Naive B cell (primary cell): ENCODE data around the gene NSG2. TPM values are rescaled to one million over a fixed set of nuclear protein-coding genes. Genes with fewer than 3 reads are reported as not detected.

Source experiments
- ATAC-seq, 2 donors: fragments of 150-1000 bp; cut with Tn5 transposase; 2 replicates each; pipeline ENCODE4 v1.10.0; 2021; ENCODE audit warnings: low read depth in 2 of 2, mild to moderate bottlenecking in 2 of 2, moderate library complexity in 2 of 2
- DNase-seq: peaks from one replicate; pipeline ENCODE4 v3.0.0; 2022
- H3K27ac Mint-ChIP-seq, 6 donors: one replicate each; pipeline ENCODE4 v1.8.0; 2020 to 2022; ENCODE audit warnings: mild to moderate bottlenecking in 6 of 6, mixed read lengths in 6 of 6, moderate library complexity in 5 of 6, inconsistent platforms in 2 of 6
- H3K27me3 Mint-ChIP-seq, 3 donors: one replicate each; pipeline ENCODE4 v1.8.0; 2021 to 2022; ENCODE audit warnings: mixed read lengths in 3 of 3, mild to moderate bottlenecking in 1 of 3
- H3K36me3 Mint-ChIP-seq, 2 donors: one replicate each; pipeline ENCODE4 v1.8.0; 2020 to 2022; ENCODE audit warnings: mixed read lengths in 2 of 2, inconsistent platforms in 1 of 2, mild to moderate bottlenecking in 1 of 2
- H3K4me1 Mint-ChIP-seq, 3 donors: one replicate each; pipeline ENCODE4 v1.8.0; 2020 to 2022; ENCODE audit warnings: mixed read lengths in 3 of 3, inconsistent platforms in 1 of 3, mild to moderate bottlenecking in 1 of 3, moderate library complexity in 1 of 3
- H3K4me3 Mint-ChIP-seq, 8 donors: one replicate each; pipeline ENCODE4 v1.8.0; 2020 to 2022; ENCODE audit warnings: mild to moderate bottlenecking in 8 of 8, mixed read lengths in 8 of 8, moderate library complexity in 8 of 8, inconsistent platforms in 2 of 8
- H3K9me3 Mint-ChIP-seq, 7 donors: one replicate each; pipeline ENCODE4 v1.8.0; 2020 to 2022; ENCODE audit warnings: mixed read lengths in 7 of 7, mild to moderate bottlenecking in 5 of 7, inconsistent platforms in 2 of 7, moderate library complexity in 1 of 7
- polyA plus RNA-seq, 6 donors: library from polyadenylated mRNA; unstranded; fragments of 300-500 nt; fragmentation: Illumina TruSeq; gene quantifications; one replicate each; pipeline ENCODE4 v1.2.3, GENCODE V29; 2021; ENCODE audit warnings: low read depth in 6 of 6

Gene NSG2
- polyA plus RNA-seq, 6 donors from 2014 or later = not detected

DNA sequence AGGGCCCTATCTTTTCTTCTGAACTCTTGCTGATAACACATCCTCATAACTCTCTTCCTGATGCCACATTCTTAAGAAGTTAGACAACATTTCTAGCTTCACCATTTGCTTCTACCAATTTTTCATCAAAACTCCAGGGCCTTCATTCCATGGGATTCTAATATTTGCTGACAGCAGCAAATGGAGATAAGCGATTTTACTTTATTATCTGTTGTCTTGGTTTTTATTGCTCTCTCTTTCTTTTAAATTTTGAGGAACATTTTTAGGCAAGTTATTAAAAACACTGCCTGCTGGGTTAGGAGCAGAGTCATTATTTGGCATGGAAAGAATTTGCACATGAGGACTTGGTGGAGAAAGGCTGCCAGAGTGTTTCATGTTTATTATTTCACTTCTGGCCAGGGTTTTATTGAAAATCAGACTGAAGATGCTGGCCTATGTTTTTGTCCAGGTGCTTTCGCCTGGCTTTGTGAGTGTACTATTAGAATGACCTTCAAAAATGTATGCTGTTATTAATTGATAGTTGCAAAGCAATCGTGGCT, 27.7 kb downstream of the NSG2 start:
- no peak for ATAC-seq
- H3K9me3 Mint-ChIP-seq = peaks cover 0 to 3% (median 0%) of the 10 kb centered on the region in 7 donors

DNA sequence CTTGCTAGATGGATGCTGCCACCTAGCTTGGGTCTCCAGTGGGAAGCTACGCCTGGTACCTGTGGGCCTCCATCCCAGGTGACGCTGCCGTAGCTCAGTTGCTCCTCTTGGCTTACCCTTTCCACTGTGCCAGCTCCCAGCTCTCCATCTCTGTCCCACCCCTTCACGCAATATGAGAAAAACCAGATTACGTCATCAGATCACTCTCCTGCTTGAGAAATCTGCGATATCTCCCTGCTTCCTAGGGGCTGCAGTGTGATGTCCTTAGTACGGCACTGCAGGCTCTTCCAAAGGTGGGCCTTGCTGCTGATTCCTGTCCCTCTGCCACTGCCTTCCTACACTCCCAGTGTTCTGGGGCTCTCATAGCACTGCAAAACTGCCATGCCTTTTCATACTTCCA, 28.9 kb downstream of the NSG2 start:
- no peak overlapping the region for H3K27ac Mint-ChIP-seq
- no peaks in the 10 kb centered on the region for H3K36me3 Mint-ChIP-seq
- no peaks in the 10 kb centered on the region for H3K4me1 Mint-ChIP-seq
- DNase-seq (no peak), ATAC-seq (no peak)
- H3K27me3 Mint-ChIP-seq = peaks cover 10 to 13% (median 12%) of the 10 kb centered on the region in 3 donors
- H3K9me3 Mint-ChIP-seq = peaks cover 0 to 3% (median 0%) of the 10 kb centered on the region in 7 donors
- no peak overlapping the region for H3K4me3 Mint-ChIP-seq

More for the DNA sequence above, 27.7 kb downstream of the NSG2 start:
- H3K4me3 Mint-ChIP-seq = no peak overlapping the region
- DNase-seq = no peak
- H3K36me3 Mint-ChIP-seq = no peaks in the 10 kb centered on the region
- H3K4me1 Mint-ChIP-seq = no peaks in the 10 kb centered on the region
- H3K27me3 Mint-ChIP-seq = peaks cover 10 to 11% (median 11%) of the 10 kb centered on the region in 3 donors
- no peak overlapping the region for H3K27ac Mint-ChIP-seq

DNA sequence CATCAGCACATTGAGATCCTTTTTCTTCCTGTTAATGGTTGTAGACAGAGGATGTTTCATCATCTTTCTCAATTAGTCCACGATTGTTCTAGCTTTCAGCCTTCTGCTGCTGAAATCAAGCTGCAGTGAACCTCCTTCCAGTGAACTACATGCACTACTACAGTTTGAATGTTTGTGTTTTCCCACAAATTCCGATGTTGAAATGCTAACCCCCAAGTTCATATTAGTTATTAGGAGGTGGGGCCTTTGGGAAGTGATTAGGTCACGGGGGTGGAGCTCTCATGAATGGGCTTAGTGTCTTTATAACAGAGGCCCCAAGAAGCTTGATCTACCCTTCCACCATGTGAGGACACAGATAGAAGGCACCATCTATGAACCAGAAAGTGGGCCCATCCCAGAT, 32.9 kb downstream of the NSG2 start:
- Mint-ChIP-seq H3K36me3 (no peaks in the 10 kb centered on the region), H3K27ac (no peak overlapping the region)

GRCh38 chr5:174082286-174082685, 36.8 kb downstream of the NSG2 start:
- Mint-ChIP-seq H3K9me3 (no peaks in the 10 kb centered on the region), H3K4me1 (no peaks in the 10 kb centered on the region), H3K27me3 (peaks cover 14 to 35% (median 24%) of the 10 kb centered on the region in 3 donors), H3K27ac (no peak overlapping the region), H3K36me3 (no peaks in the 10 kb centered on the region), H3K4me3 (no peak overlapping the region)
- ATAC-seq (no peak), DNase-seq (no peak)

More for the DNA sequence above, 32.9 kb downstream of the NSG2 start:
- Mint-ChIP-seq H3K4me3 (no peak overlapping the region), H3K9me3 (peaks cover 0 to 2% (median 0%) of the 10 kb centered on the region in 7 donors), H3K27me3 (peaks cover 6 to 24% (median 24%) of the 10 kb centered on the region in 3 donors), H3K4me1 (no peaks in the 10 kb centered on the region)
- no peak for DNase-seq
- ATAC-seq = no peak

- H3K27ac Mint-ChIP-seq = no peak overlapping the region
- DNase-seq (no peak), ATAC-seq (no peak)
- no peaks in the 10 kb centered on the region for H3K9me3 Mint-ChIP-seq
- peaks cover 15 to 35% (median 24%) of the 10 kb centered on the region in 3 donors for H3K27me3 Mint-ChIP-seq
- H3K4me3 Mint-ChIP-seq = no peak overlapping the region
- no peaks in the 10 kb centered on the region for H3K36me3 Mint-ChIP-seq
- no peaks in the 10 kb centered on the region for H3K4me1 Mint-ChIP-seq
Measured at GRCh38 chr5:174083056-174083827, 37.7 kb downstream of the NSG2 start.

- DNase-seq (no peak), ATAC-seq (no peak)
- Mint-ChIP-seq H3K4me1 (no peaks in the 10 kb centered on the region), H3K27me3 (peaks cover 22 to 38% (median 30%) of the 10 kb centered on the region in 3 donors), H3K9me3 (peaks cover 0 to 2% (median 0%) of the 10 kb centered on the region in 7 donors), H3K36me3 (no peaks in the 10 kb centered on the region), H3K27ac (no peak overlapping the region), H3K4me3 (no peak overlapping the region)
Measured at GRCh38 chr5:174084691-174085154, 39.2 kb downstream of the NSG2 start.

GRCh38 chr5:174086751-174087150, 41.2 kb downstream of the NSG2 start:
- Mint-ChIP-seq H3K4me1 (no peaks in the 10 kb centered on the region), H3K27ac (no peak overlapping the region), H3K36me3 (no peaks in the 10 kb centered on the region), H3K27me3 (peaks cover 22 to 52% (median 37%) of the 10 kb centered on the region in 3 donors), H3K4me3 (no peak overlapping the region), H3K9me3 (peaks cover 0 to 2% (median 0%) of the 10 kb centered on the region in 7 donors)
- no peak for ATAC-seq
- DNase-seq = no peak

GRCh38 chr5:174087783-174088182, 42.3 kb downstream of the NSG2 start:
- ATAC-seq (no peak), DNase-seq (no peak)
- Mint-ChIP-seq H3K4me1 (no peaks in the 10 kb centered on the region), H3K27me3 (peaks cover 18 to 53% (median 38%) of the 10 kb centered on the region in 3 donors), H3K36me3 (no peaks in the 10 kb centered on the region), H3K9me3 (peaks cover 0 to 2% (median 0%) of the 10 kb centered on the region in 7 donors), H3K4me3 (no peak overlapping the region), H3K27ac (no peak overlapping the region)

DNA sequence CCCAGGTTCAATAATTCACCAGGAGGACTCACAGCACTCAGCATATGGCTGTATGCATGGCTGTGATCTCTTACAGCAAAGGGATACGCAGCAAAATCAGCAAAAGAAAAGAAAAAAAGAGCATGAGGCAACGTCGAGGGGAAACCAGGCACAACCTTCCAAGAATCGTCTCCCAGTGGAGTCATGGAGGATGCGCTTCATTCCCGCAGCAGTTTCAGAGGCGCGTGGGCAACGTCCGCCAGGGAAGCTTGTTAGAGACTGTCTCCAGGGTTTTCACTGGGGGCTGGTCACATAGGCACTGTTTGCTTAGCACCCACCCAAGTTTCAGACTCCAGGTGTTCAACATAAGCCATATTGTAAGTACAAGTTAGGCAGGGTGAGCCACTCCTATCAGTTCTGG, 44.6 kb downstream of the NSG2 start:
- Mint-ChIP-seq H3K27ac (no peak overlapping the region), H3K4me1 (no peaks in the 10 kb centered on the region), H3K4me3 (no peak overlapping the region), H3K36me3 (no peaks in the 10 kb centered on the region), H3K27me3 (peaks cover 16 to 49% (median 34%) of the 10 kb centered on the region in 3 donors), H3K9me3 (peaks cover 0 to 2% (median 0%) of the 10 kb centered on the region in 7 donors)
- DNase-seq (no peak), ATAC-seq (no peak)

GRCh38 chr5:174093123-174093522, 47.6 kb downstream of the NSG2 start:
- no peak for DNase-seq
- Mint-ChIP-seq H3K4me3 (no peak overlapping the region), H3K36me3 (no peaks in the 10 kb centered on the region)

DNA sequence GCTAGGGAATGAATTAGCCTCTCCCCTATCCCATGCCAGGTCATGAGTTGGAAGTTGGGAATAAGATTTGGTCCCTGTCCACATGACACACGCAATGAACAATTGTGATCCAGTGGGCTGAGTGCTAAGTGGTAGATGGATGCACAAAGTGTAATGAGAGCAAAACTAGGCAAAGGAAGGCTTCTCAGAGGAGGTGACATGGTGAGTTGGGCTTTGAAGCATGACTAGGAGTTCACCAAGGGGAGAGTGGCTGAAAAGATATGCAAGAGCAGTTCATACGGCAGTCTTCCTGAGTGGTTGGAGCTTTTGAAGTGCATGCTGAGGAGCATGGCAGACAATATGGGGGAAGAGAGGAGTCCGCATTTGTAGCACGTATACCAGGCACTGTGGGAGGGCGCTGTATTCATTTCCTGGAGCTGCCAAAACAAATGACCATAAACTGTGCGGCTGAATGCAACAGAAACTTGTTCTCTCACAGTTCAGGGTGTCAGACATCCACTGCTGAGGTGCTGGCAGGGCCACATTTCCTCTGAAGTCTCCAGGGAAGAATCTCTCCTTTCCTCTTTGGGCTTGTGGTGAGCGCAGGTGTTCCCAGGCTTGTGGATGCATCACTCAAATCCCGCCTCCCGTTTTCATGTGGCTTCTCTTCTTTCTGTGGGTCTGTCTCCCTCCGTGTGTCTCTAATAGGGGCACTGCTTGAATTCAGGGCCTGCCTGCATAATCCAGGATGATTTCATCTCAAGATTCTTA, 49.5 kb downstream of the NSG2 start:
- no peak overlapping the region for H3K4me3 Mint-ChIP-seq
- ATAC-seq (no peak), DNase-seq (no peak)
- no peaks in the 10 kb centered on the region for H3K36me3 Mint-ChIP-seq
- H3K27ac Mint-ChIP-seq = no peak overlapping the region
- peaks cover 10 to 23% (median 21%) of the 10 kb centered on the region in 3 donors for H3K27me3 Mint-ChIP-seq
- H3K9me3 Mint-ChIP-seq = peaks cover 0 to 5% (median 0%) of the 10 kb centered on the region in 7 donors
- H3K4me1 Mint-ChIP-seq = peaks cover 0 to 2% (median 0%) of the 10 kb centered on the region in 3 donors

More at GRCh38 chr5:174093123-174093522, 47.6 kb downstream of the NSG2 start:
- H3K27ac Mint-ChIP-seq = no peak overlapping the region
- H3K9me3 Mint-ChIP-seq = peaks cover 0 to 2% (median 0%) of the 10 kb centered on the region in 7 donors
- H3K4me1 Mint-ChIP-seq = no peaks in the 10 kb centered on the region
- ATAC-seq = no peak
- H3K27me3 Mint-ChIP-seq = peaks cover 18 to 38% (median 34%) of the 10 kb centered on the region in 3 donors

GRCh38 chr5:174096619-174097018, 51.1 kb downstream of the NSG2 start:
- H3K27ac Mint-ChIP-seq = no peak overlapping the region
- ATAC-seq (no peak), DNase-seq (no peak)
- peaks cover 0 to 2% (median 0%) of the 10 kb centered on the region in 3 donors for H3K4me1 Mint-ChIP-seq
- peaks cover 0 to 4% (median 0%) of the 10 kb centered on the region in 7 donors for H3K9me3 Mint-ChIP-seq
- H3K36me3 Mint-ChIP-seq = no peaks in the 10 kb centered on the region
- peaks cover 7 to 10% (median 8%) of the 10 kb centered on the region in 3 donors for H3K27me3 Mint-ChIP-seq
- H3K4me3 Mint-ChIP-seq = no peak overlapping the region

GRCh38 chr5:174097486-174098185, 52.1 kb downstream of the NSG2 start:
- DNase-seq (no peak), ATAC-seq (no peak)
- no peak overlapping the region for H3K4me3 Mint-ChIP-seq
- H3K9me3 Mint-ChIP-seq = peaks cover 0 to 4% (median 0%) of the 10 kb centered on the region in 7 donors
- H3K4me1 Mint-ChIP-seq = peaks cover 0 to 2% (median 0%) of the 10 kb centered on the region in 3 donors
- H3K36me3 Mint-ChIP-seq = no peaks in the 10 kb centered on the region
- H3K27me3 Mint-ChIP-seq = peaks cover 7 to 11% (median 8%) of the 10 kb centered on the region in 3 donors
- H3K27ac Mint-ChIP-seq = no peak overlapping the region
